OCI-M1 (cell line): ENCODE data around the gene GPC5.
"Not testable (repeated sequence)": the region's sequence is repeated elsewhere in the genome, so short reads cannot be mapped to it uniquely, and the experiment has no call there.

Experiments used
- DNase-seq: peaks from one replicate; lab custom pipeline; 2025; lab: John Stamatoyannopoulos, UW

GPC5 gene

GRCh38 chr13:91398413-91399188 lies at the start of gene GPC5:
Gene GPC5 (plus strand): TSS chr13:91398621.
- peak; percentile 77 for DNase-seq

- DNase-seq, result peak; percentile 94
These were observed 49.5 kb upstream of the GPC5 start for GRCh38 chr13:91348906-91349435.

- no peak for DNase-seq
These were observed 48.2 kb upstream of the GPC5 start for GRCh38 chr13:91349992-91350911.

GRCh38 chr13:91351123-91351522 lies 47.3 kb upstream of the GPC5 start:
- DNase-seq, result no peak

GRCh38 chr13:91351980-91352379 lies 46.4 kb upstream of the GPC5 start:
- no peak for DNase-seq

GRCh38 chr13:91352891-91353290 lies 45.5 kb upstream of the GPC5 start:
- DNase-seq, result not testable (repeated sequence)

- no peak for DNase-seq
These were observed 44.9 kb upstream of the GPC5 start for GRCh38 chr13:91353494-91353893.

GRCh38 chr13:91355099-91355825 lies 43.2 kb upstream of the GPC5 start:
- no peak for DNase-seq

- no peak for DNase-seq
These were observed 42.4 kb upstream of the GPC5 start for GRCh38 chr13:91355826-91356710.

GRCh38 chr13:91356919-91357612 lies 41.4 kb upstream of the GPC5 start:
- DNase-seq, result peak; percentile 29

- no peak for DNase-seq
These were observed 40.6 kb upstream of the GPC5 start for GRCh38 chr13:91357613-91358386.

GRCh38 chr13:91358387-91358782 lies 40.0 kb upstream of the GPC5 start:
- peak; percentile 64 for DNase-seq

- peak; percentile 35 for DNase-seq
These were observed 39.3 kb upstream of the GPC5 start for GRCh38 chr13:91359111-91359510.

- peak; percentile 57 for DNase-seq
These were observed 38.8 kb upstream of the GPC5 start for GRCh38 chr13:91359631-91360030.

- no peak for DNase-seq
These were observed 38.1 kb upstream of the GPC5 start for GRCh38 chr13:91360246-91360751.

GRCh38 chr13:91361755-91362271 lies 36.6 kb upstream of the GPC5 start:
- DNase-seq, result no peak

GRCh38 chr13:91362908-91363307 lies 35.5 kb upstream of the GPC5 start:
- no peak for DNase-seq

- no peak for DNase-seq
These were observed 30.3 kb upstream of the GPC5 start for GRCh38 chr13:91368101-91368500.
